Liver (tissue), 3 donors: ENCODE results near the gene GPD1.

Experiments
- ATF3 ChIP-seq: IDR thresholded peaks from 2 replicates; pipeline ENCODE4 v1.6.1; 2016; ENCODE audit warnings: antibody characterized with exemption
- CTCF ChIP-seq: fragments of 150-350 bp; IDR thresholded peaks from 2 replicates; pipeline ENCODE4 v1.5.1; 2017; ENCODE audit warnings: improper control_type of control experiment, low read depth, low read length; ENCODE audit not compliant: missing input control
- EGR1 ChIP-seq, 2 donors: IDR thresholded peaks; 2 replicates each; pipeline ENCODE4 v1.6.1; 2016 to 2018; ENCODE audit warnings: antibody characterized with exemption in 2 of 2, low read depth in 2 of 2
- FOXA1 ChIP-seq: IDR thresholded peaks from 2 replicates; pipeline ENCODE4 v1.6.1; 2016; ENCODE audit warnings: antibody characterized with exemption
- FOXA2 ChIP-seq: IDR thresholded peaks from 2 replicates; pipeline ENCODE4 v1.6.1; 2016; ENCODE audit warnings: antibody characterized with exemption
- HNF4A ChIP-seq, 2 donors: conservative IDR thresholded peaks; 2 replicates each; pipeline ENCODE4 v1.6.1; 2016; ENCODE audit warnings: antibody characterized with exemption in 2 of 2, mild to moderate bottlenecking in 2 of 2
- JUND ChIP-seq, 2 donors: IDR thresholded peaks; 2 replicates each; pipeline ENCODE4 v1.6.1; 2016; ENCODE audit warnings: antibody characterized with exemption in 2 of 2
- MAX ChIP-seq: IDR thresholded peaks from 2 replicates; pipeline ENCODE4 v1.6.1; 2016; ENCODE audit warnings: antibody characterized with exemption
- RAD21 ChIP-seq, 2 donors: IDR thresholded peaks; 2 replicates each; pipeline ENCODE4 v1.6.1; 2016; ENCODE audit warnings: antibody characterized with exemption in 2 of 2, mild to moderate bottlenecking in 2 of 2
- RXRA ChIP-seq, 2 donors: IDR thresholded peaks; 2 replicates each; pipeline ENCODE4 v1.6.1; 2017 to 2018; ENCODE audit warnings: antibody characterized with exemption in 2 of 2, mild to moderate bottlenecking in 1 of 2
- SP1 ChIP-seq: IDR thresholded peaks from 2 replicates; pipeline ENCODE4 v1.6.1; 2018; ENCODE audit warnings: antibody characterized with exemption, mild to moderate bottlenecking
- TAF1 ChIP-seq: conservative IDR thresholded peaks from 2 replicates; pipeline ENCODE4 v1.6.1; 2016; ENCODE audit warnings: antibody characterized with exemption, mild to moderate bottlenecking
- YY1 ChIP-seq: IDR thresholded peaks from 2 replicates; pipeline ENCODE4 v1.6.1; 2016; ENCODE audit warnings: antibody characterized with exemption, mild to moderate bottlenecking
- TF ChIP-seq, protein P1 (sequence below): IDR thresholded peaks from 2 replicates; pipeline ENCODE4 v1.6.1; 2016; ENCODE audit warnings: antibody characterized with exemption, mild to moderate bottlenecking
- donor health status: healthy.
- donor health status: healthy.

DNA sequence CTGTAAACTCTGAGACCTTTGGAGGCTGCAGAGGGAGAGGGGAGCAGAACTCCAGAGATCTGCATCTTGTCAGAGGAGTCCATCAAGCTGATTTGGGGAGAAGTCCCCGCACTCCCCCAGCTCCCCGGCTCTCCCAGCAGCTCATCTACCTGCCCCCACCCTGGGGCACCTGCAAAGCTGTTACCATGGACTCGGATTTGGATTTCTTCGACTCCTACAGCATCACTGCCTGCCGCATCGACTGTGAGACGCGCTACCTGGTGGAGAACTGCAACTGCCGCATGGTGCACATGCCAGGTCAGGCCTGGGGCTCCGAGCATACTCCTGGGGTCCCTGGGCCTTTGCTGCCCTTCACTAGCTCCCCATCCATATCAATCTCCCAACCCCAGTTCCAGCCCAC, 25.5 kb upstream of the GPD1 start:
- TF ChIP-seq CTCF = no peak
- TF ChIP-seq ATF3 = no peak
- no peak for TF ChIP-seq TAF1
- no peak for TF ChIP-seq JUND (IDR thresholded peaks at IDR 0.05)
- TF ChIP-seq MAX = no peak
- no peak for TF ChIP-seq SP1
- TF ChIP-seq RAD21 (IDR thresholded peaks at IDR 0.05) = no peak
- no peak for TF ChIP-seq YY1
- no peak for TF ChIP-seq HNF4A (conservative IDR thresholded peaks at IDR 0.05)
- no peak for TF ChIP-seq EGR1 (IDR thresholded peaks at IDR 0.05; ENCODE audit: low read depth in 2 of 2)
- TF ChIP-seq, protein P1, sequence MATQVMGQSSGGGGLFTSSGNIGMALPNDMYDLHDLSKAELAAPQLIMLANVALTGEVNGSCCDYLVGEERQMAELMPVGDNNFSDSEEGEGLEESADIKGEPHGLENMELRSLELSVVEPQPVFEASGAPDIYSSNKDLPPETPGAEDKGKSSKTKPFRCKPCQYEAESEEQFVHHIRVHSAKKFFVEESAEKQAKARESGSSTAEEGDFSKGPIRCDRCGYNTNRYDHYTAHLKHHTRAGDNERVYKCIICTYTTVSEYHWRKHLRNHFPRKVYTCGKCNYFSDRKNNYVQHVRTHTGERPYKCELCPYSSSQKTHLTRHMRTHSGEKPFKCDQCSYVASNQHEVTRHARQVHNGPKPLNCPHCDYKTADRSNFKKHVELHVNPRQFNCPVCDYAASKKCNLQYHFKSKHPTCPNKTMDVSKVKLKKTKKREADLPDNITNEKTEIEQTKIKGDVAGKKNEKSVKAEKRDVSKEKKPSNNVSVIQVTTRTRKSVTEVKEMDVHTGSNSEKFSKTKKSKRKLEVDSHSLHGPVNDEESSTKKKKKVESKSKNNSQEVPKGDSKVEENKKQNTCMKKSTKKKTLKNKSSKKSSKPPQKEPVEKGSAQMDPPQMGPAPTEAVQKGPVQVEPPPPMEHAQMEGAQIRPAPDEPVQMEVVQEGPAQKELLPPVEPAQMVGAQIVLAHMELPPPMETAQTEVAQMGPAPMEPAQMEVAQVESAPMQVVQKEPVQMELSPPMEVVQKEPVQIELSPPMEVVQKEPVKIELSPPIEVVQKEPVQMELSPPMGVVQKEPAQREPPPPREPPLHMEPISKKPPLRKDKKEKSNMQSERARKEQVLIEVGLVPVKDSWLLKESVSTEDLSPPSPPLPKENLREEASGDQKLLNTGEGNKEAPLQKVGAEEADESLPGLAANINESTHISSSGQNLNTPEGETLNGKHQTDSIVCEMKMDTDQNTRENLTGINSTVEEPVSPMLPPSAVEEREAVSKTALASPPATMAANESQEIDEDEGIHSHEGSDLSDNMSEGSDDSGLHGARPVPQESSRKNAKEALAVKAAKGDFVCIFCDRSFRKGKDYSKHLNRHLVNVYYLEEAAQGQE = no peak
- no peak for TF ChIP-seq FOXA1
- no peak for TF ChIP-seq RXRA (IDR thresholded peaks at IDR 0.05)
- no peak for TF ChIP-seq FOXA2
